Measurements from ENCODE around the gene LUC7L. TPM values are rescaled to one million over a fixed set of nuclear protein-coding genes. Genes with fewer than 3 reads are reported as not detected.
A peak's percentile ranks its signal among the peaks of the same experiment; 100 is the strongest.
"Not testable (repeated sequence)": the region's sequence is repeated elsewhere in the genome, so short reads cannot be mapped to it uniquely, and the experiment has no call there.

The LUC7L gene
- total RNA-seq, 6 donors from 2014 or later: 57.9 to 394 (median 108) TPM

- Histone ChIP-seq H3K9me3 (no peaks in the 10 kb centered on the region), H3K36me3 (no peaks in the 10 kb centered on the region), H3K4me3 (no peak overlapping the region), H3K4me1 (peaks cover 5 to 31% (median 6%) of the 10 kb centered on the region in 4 donors), H3K27me3 (no peaks in the 10 kb centered on the region), H3K27ac (no peak overlapping the region)
- DNase-seq (no peak), ATAC-seq (ENCODE audit: low FRiP score in 2 of 2) (no peak)
- TF ChIP-seq CTCF (IDR thresholded peaks at IDR 0.05) (no peak), POLR2A (IDR thresholded peaks at IDR 0.05) (no peak), EP300 (IDR thresholded peaks at IDR 0.05) (no peak), POLR2AphosphoS5 (IDR thresholded peaks at IDR 0.05) (no peak)
- 96% methylated on average over 8 of the region's 8 CpGs for WGBS, 2 donors
Measured at GRCh38 chr16:240559-240958, 11.3 kb upstream of the LUC7L start.

- Histone ChIP-seq H3K9me3 (no peaks in the 10 kb centered on the region), H3K27ac (peak overlapping the region in 1 of 4 donors; percentile 19), H3K4me3 (no peak overlapping the region), H3K27me3 (no peaks in the 10 kb centered on the region), H3K4me1 (peaks cover 7 to 36% (median 8%) of the 10 kb centered on the region in 4 donors), H3K36me3 (no peaks in the 10 kb centered on the region)
- TF ChIP-seq EP300 (IDR thresholded peaks at IDR 0.05) (no peak), POLR2AphosphoS5 (IDR thresholded peaks at IDR 0.05) (no peak), POLR2A (IDR thresholded peaks at IDR 0.05) (no peak), CTCF (IDR thresholded peaks at IDR 0.05) (no peak)
- WGBS, 2 donors: 64 to 67% methylated on average over 3 of the region's 3 CpGs
- ATAC-seq (ENCODE audit: low FRiP score in 2 of 2) (no peak), DNase-seq (no peak)
Measured at GRCh38 chr16:239948-240277, 10.7 kb upstream of the LUC7L start.

- DNase-seq (peak; percentile 96 to 99), ATAC-seq (ENCODE audit: low FRiP score in 2 of 2) (peak; percentile 96 to 98)
- Histone ChIP-seq H3K4me3 (peak within 1 kb of the TSS; percentile 77 to 100 (median 84)), H3K9me3 (no peaks in the 10 kb centered on the region), H3K36me3 (no peaks in the 10 kb centered on the region), H3K27ac (peak within 1 kb of the TSS; percentile 97 to 98 (median 98)), H3K27me3 (no peaks in the 10 kb centered on the region), H3K4me1 (peaks cover 8 to 16% (median 9%) of the 10 kb centered on the region in 4 donors)
- TF ChIP-seq POLR2AphosphoS5 (IDR thresholded peaks at IDR 0.05): peak; percentile 83 to 89
- TF ChIP-seq EP300 (IDR thresholded peaks at IDR 0.05): peak in 2 of 4 donors; percentile 51 to 59
- TF ChIP-seq POLR2A (IDR thresholded peaks at IDR 0.05): peak; percentile 57 to 98 (median 94)
- TF ChIP-seq CTCF (IDR thresholded peaks at IDR 0.05): peak in 4 of 6 experiments; percentile 29 to 66 (median 57)
- 1 to 2% methylated on average over 29 to 57 of the region's 85 CpGs for WGBS, 2 donors
Measured at GRCh38 chr16:234468-235305, 5.4 kb upstream of the LUC7L start, which contains the start of gene FAM234A. Gene FAM234A (plus strand): TSS chr16:234821. CDS start chr16:254414, 19,593 bp downstream.

- ATAC-seq (ENCODE audit: low FRiP score in 2 of 2): no peak
- H3K27me3 ChIP-seq: no peaks in the 10 kb centered on the region
Measured at GRCh38 chr16:230949-231348, 1.7 kb upstream of the LUC7L start.

GRCh38 chr16:230351-230750, 1.1 kb upstream of the LUC7L start:
- H3K4me3 ChIP-seq, DNase-seq: not testable (repeated sequence)

More at GRCh38 chr16:230949-231348, 1.7 kb upstream of the LUC7L start:
- DNase-seq: peak in 1 of 2 donors; percentile 74
- H3K27ac ChIP-seq: no peak overlapping the region
- no peaks in the 10 kb centered on the region for H3K9me3 ChIP-seq
- TF ChIP-seq EP300 (IDR thresholded peaks at IDR 0.05): no peak
- no peak for TF ChIP-seq CTCF (IDR thresholded peaks at IDR 0.05)
- no peak for TF ChIP-seq POLR2AphosphoS5 (IDR thresholded peaks at IDR 0.05)
- no peak for TF ChIP-seq POLR2A (IDR thresholded peaks at IDR 0.05)
- H3K36me3 ChIP-seq: peaks cover 0 to 21% (median 11%) of the 10 kb centered on the region in 4 donors
- H3K4me3 ChIP-seq: no peak overlapping the region
- H3K4me1 ChIP-seq: peaks cover 23 to 37% (median 27%) of the 10 kb centered on the region in 4 donors
- 68 to 79% methylated on average over 22 of the region's 22 CpGs for WGBS, 2 donors

More at GRCh38 chr16:230351-230750, 1.1 kb upstream of the LUC7L start:
- H3K27me3 ChIP-seq; H3K27ac ChIP-seq; H3K9me3 ChIP-seq; ATAC-seq (ENCODE audit: low FRiP score in 2 of 2): not testable (repeated sequence)
- 95% methylated on average over 18 of the region's 18 CpGs for WGBS, 2 donors
- peaks cover 0 to 25% (median 16%) of the 10 kb centered on the region in 4 donors for H3K36me3 ChIP-seq
- peaks cover 17 to 31% (median 21%) of the 10 kb centered on the region in 4 donors for H3K4me1 ChIP-seq

Measured in upper lobe of left lung (tissue), 6 donors.